GM21619 (cell line): ENCODE results near the gene UBQLN2.
A peak's percentile ranks its signal among the peaks of the same experiment; 100 is the strongest.
"Not testable (repeated sequence)": the region's sequence is repeated elsewhere in the genome, so short reads cannot be mapped to it uniquely, and the experiment has no call there.

Source experiments
- ATAC-seq: cut with Tn5 transposase; IDR thresholded peaks from one replicate; pipeline ENCODE4 v1.9.1; 2021; ENCODE audit not compliant: unreplicated experiment

Gene UBQLN2

DNA sequence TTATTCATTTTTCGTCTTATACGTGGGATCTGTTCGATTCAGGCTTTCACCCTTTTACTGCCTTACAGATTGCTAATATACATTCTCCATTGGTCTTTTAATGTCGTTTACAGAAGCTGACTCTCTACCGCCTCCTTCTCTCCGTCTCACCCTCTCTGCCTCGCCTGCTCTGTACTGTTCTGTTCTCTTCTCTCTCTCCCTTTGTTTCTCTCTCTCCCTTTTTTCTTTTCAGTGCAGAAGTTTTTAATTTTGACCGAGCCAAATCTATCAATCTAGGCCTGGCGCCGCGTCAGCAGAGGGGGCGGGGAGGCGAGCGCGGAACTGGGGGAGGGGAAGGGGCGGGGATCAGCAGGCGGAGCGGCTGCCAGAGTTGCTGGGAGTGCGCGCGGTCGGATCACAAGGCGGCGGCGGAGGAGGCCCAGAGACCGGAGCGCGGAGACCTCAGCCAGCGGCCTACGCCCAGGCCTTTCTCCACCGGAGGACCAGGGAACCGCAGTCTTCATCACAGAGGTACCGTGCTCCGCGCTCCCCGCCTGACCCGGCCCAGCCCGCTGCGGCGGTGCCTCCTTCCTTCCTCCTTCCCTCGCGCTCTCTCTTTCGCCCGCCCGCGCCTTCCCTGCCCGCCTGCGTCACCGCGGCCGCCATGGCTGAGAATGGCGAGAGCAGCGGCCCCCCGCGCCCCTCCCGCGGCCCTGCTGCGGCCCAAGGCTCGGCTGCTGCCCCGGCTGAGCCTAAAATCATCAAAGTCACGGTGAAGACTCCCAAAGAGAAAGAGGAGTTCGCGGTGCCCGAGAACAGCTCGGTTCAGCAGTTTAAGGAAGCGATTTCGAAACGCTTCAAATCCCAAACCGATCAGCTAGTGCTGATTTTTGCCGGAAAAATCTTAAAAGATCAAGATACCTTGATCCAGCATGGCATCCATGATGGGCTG lies at the start of gene UBQLN2:
TSS of gene UBQLN2 (plus strand) at position 397 of the 931 bp plus-strand sequence. CDS start at position 644, 247 bp downstream.
- ATAC-seq, result peak; percentile 75

DNA sequence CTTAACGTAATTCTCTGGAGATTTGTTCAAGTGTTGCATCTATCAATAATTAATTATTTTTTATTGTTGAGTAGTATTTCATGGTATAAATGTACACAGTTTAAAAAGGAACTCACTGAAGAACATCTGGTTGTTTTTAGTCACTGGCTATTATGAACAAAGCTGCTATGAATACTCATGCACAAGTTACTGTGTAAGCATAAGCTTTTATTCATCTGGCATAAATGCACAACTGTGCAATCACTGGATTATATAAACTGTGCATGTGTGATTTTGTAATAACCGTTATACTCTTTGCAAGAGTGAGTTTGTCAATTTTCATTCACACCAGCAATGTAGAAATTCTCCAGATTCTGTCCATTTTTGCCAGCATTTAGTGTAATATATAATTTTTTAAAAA lies 43.8 kb upstream of the UBQLN2 start:
- ATAC-seq, result no peak

DNA sequence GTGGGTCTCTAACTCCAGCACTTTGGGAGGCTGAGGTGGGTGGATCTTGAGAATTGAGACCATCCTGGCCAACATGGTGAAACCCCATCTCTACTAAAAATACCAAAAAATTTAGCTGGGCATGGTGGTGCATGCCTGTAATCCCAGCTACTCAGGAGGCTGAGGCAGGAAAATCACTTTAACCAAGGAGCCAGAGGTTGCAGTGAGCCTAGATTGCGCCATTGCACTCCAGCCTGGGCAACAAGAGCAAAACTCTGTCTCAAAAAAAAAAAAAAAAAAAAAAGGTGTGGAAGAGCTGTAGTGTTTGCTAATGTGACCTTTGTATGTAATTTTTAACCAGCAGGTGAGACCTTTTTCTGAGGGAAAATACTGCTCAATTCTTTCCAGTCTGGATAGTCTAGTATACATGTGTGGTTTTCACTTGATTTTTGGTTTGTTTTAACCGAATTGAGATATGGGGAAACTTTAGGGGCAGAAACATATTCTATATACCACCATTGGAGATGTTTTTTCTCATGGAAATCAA lies 33.9 kb upstream of the UBQLN2 start:
- not testable (repeated sequence) for ATAC-seq

DNA sequence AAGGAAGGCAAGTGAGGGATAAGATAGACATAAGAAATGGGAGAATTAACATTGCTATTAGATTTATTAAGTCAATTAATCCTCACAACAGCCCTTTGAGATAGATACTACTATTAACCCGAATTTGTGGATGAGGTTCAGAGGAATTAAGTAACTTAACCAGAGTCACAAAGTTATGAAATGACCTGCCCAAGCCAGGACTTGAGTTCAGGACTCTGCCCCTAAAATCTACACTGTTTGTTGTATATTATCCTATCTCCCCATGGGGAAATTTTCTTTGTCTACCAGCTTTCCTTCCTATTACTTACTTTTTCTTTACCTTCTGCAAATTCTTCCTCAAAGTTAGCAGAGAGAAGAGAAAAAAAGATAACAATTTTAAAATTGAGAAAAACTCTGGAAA lies 33.4 kb upstream of the UBQLN2 start:
- ATAC-seq, result no peak

DNA sequence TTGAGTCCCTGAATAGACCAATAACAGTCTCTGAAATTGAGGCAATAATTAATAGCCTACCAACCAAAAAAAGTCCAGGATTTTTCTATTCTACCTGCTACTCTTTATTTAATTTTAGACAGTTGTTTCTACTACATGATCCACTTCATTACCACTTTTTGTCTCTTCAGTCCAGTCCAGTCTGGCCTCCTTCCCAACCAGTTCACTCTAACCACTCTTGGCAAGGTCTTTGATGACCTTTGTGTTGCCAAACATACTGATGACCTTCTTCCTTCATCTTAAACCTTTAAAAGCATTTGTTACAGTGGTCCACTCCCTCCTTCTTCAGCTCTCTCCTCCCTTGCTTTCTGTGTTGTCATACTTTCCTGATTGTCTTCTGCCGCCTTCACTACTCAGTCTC lies 12.8 kb upstream of the UBQLN2 start:
- no peak for ATAC-seq

DNA sequence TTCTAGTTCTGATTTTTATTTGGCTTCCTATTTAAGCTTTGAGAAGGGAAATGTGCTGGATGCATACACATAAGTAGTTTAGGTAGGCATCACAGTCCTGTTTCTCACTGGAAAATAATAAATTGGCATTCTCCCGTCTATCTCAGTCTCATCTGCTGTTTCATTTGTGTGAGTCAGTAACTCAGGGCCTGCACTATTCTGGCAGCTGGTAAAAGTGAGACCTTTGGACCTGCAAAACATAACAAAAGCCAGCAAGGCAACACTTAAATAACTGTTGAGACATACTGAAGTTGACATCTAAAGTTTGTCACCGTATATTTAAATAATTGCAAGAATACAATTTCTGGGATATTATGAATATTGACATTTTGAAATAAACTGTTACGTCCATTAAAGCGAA lies 8.6 kb upstream of the UBQLN2 start:
- ATAC-seq, result no peak

DNA sequence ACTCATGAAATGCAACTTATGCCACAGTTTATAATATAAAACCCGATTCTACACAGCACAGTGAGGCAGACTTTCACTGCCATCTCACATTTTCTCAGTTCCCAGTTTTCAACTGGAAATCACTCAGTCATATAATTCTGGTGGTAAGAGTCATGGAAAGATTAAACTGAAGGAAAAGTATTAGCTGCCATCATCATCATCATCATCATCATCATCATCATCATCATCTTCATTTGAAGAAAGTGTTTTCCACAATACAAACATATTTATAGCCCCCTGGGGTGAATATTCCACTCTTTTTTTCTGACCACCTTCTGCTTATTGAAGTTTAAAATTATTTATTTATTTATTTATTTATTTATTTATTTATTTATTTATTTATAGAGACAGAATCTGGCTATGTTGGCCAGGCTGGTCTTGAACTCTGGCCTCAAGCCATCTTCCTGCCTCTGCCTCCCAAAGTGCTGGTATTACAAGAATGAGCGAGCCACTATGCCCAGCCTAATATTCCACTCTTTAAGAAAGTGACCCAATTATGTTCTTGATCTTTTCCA lies 6.0 kb upstream of the UBQLN2 start:
- no peak for ATAC-seq

DNA sequence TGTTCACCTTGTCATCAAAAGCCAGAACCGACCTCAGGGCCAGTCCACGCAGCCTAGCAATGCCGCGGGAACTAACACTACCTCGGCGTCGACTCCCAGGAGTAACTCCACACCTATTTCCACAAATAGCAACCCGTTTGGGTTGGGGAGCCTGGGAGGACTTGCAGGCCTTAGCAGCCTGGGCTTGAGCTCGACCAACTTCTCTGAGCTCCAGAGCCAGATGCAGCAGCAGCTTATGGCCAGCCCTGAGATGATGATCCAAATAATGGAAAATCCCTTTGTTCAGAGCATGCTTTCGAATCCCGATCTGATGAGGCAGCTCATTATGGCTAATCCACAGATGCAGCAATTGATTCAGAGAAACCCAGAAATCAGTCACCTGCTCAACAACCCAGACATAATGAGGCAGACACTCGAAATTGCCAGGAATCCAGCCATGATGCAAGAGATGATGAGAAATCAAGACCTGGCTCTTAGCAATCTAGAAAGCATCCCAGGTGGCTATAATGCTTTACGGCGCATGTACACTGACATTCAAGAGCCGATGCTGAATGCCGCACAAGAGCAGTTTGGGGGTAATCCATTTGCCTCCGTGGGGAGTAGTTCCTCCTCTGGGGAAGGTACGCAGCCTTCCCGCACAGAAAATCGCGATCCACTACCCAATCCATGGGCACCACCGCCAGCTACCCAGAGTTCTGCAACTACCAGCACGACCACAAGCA lies 898 bp downstream of the UBQLN2 start:
- ATAC-seq, result peak; percentile 12

DNA sequence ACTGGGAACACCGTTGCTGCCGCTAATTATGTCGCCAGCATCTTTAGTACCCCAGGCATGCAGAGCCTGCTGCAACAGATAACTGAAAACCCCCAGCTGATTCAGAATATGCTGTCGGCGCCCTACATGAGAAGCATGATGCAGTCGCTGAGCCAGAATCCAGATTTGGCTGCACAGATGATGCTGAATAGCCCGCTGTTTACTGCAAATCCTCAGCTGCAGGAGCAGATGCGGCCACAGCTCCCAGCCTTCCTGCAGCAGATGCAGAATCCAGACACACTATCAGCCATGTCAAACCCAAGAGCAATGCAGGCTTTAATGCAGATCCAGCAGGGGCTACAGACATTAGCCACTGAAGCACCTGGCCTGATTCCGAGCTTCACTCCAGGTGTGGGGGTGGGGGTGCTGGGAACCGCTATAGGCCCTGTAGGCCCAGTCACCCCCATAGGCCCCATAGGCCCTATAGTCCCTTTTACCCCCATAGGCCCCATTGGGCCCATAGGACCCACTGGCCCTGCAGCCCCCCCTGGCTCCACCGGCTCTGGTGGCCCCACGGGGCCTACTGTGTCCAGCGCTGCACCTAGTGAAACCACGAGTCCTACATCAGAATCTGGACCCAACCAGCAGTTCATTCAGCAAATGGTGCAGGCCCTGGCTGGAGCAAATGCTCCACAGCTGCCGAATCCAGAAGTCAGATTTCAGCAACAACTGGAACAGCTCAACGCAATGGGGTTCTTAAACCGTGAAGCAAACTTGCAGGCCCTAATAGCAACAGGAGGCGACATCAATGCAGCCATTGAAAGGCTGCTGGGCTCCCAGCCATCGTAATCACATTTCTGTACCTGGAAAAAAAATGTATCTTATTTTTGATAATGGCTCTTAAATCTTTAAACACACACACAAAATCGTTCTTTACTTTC lies 1.8 kb downstream of the UBQLN2 start:
- ATAC-seq, result no peak

DNA sequence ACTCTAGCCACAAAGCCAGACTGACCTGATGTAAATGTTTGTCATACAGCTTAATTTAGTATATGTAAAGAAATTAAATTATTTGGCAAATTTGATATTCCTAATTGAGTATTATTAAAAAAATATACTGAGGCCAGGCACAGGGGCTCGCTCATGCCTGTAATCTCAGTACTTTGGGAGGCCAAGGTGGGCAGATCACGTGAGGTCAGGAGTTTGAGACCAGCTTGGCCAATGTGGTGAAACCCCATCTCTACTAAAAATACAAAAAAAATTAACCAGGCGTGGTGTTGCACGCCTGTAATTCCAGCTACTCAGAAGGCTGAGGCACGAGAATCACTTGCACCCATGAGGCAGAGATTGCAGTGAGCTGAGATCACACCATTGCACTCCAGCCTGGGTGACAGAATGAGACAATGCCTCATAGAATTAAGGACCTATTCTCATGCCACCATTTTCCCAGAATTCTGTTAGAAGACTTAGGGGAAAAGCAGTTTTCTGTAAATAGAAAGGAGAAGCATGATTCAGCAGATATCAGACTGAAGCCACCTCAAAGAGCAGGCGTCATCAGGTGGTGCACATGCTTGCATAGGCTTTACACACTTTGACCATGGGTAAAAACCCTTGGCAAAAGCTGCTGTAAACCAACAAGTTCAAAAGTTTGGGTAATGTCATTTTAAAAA lies 6.1 kb downstream of the UBQLN2 start:
- ATAC-seq, result no peak

DNA sequence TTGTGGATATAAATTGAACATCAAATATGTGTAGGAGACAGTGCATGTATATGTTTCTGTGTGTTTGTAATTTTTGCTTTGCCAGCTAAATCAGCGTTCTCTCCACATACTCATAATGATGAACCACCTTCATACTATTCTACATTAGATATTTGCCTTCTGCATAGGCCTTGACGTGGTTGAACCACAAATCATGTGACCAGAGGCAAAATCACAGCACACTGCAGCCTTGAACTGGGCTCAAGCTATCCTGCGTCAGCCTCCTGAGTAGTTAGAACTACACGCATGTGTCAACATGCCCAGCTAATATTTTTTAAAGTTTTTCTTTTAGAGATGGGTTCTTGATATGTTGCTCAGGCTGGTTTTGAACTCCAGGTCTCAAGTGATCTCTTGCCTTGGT lies 9.5 kb downstream of the UBQLN2 start:
- no peak for ATAC-seq

DNA sequence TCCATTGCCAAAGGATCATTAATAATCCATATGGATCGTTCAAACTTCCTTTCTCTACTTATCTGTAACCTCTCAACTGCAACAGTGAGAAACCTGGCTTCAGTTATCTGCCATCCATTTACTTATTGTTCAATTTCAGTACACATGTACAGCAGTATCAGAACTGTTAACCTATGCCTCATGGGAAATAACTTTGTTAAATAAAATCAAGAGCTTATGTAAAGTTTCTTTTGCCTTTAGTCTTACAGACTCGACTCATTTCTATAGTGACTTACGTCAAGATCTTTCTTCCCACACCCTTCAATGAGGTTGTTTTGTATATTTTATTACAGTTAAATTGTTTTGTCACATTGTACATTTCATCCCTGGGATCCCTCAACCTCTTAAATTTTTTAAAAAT lies 11.4 kb downstream of the UBQLN2 start:
- no peak for ATAC-seq

DNA sequence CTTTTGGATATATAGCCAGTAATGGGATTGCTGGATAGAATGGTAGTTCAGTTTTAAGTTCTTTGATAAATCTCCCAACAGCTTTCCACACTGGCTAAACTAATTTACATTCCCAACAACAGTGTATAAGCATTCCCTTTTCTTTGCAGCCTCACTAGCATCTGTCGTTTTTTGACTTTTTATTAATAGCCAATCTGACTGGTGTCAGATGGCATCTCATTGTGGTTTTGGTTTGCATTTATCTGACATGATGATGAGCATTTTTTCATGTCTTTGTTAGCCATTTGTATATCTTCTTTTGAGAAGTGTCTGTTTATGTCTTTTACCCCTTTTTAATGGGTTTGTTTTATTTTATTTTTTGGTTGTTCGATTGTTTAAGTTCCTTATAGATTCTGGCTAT lies 13.3 kb downstream of the UBQLN2 start:
- no peak for ATAC-seq

DNA sequence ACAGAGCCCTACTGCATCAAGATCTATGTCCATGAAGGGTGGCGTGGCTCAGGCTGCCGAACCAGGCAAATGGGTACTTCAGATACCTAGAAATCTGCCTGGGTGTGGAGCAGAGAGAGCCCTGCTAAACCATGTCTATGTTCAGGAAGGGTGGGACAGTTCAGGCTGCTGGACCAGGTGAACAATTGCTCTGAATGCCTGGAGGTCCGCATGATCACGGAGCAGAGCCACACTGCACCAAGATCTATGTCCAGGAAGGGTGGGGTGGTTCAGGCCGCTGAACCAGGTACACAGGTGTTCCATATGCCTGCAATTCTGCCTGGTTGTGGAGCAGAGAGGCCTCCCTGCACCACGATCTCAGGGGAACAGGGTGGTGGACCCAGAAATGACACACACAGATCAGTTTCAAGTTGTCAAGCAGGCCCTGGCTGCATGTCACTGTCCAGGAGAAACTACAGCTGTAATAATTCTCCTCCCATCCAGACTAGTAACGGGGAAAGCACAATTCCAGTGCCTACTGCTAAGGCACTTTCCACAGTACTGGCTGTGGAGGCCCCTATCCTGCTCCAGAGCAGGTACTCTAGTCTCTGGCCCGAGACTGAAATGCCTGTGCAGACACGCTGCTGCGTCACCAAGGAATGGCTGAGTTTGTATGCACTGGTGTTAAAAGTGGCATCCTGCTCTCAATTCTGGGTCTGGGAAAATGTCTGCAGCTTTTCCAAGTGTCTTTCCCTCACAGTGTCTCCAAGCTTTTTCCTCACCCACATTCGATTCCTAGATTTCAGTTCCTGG lies 25.2 kb downstream of the UBQLN2 start:
- ATAC-seq, result no peak

DNA sequence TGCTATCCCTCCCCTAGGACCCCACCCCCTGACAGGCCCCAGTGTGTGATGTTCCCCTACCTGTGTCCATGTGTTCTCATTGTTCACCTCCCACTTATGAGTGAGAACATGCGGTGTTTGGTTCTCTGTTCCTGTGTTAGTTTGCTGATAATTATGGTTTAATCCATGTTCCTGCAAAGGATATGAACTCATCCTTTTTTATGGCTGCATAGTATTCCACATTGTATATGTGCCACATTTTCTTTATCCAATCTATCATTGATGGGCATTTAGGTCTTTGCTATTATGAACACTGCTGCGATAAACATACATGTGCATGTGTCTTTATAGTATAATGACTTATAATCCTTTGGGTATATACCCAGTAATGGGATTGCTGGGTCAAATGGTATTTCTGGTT lies 28.4 kb downstream of the UBQLN2 start:
- ATAC-seq, result not testable (repeated sequence)

DNA sequence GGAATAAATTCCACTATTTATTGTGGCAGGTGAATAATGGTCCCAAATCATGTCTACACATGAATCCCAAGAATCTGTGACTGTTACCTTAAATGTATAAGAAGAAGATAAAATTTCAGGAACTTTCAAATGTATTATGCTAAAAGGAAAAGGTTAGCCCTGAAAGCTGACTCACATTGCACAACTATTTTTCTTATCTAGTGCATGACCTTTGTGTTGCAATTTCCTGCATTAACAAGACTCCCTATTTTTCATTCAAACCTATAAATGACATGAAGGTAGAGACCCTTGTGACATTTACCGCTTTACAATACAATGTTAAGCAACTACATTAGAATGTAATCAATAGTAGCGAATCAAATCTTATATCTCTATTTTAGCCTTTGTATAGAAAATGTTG lies 36.7 kb downstream of the UBQLN2 start:
- no peak for ATAC-seq

DNA sequence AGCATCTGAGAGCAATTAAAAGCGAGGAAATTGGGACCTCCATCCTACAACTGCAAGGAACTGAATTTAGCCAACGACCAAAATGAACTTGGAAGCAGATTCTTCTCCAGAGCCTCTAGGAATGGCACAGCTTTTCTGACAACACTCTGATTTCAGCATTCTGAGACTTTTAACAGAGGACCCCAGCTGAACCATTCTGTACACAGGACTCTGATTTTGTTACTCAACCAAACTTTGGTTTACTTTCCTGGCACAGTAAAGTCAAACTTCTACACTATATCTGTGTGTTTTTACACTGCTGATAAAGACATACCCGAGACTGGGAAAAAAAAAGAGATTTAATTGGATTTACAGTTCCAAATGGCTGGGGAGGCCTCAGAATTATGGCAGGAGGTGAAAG lies 37.6 kb downstream of the UBQLN2 start:
- ATAC-seq, result no peak

DNA sequence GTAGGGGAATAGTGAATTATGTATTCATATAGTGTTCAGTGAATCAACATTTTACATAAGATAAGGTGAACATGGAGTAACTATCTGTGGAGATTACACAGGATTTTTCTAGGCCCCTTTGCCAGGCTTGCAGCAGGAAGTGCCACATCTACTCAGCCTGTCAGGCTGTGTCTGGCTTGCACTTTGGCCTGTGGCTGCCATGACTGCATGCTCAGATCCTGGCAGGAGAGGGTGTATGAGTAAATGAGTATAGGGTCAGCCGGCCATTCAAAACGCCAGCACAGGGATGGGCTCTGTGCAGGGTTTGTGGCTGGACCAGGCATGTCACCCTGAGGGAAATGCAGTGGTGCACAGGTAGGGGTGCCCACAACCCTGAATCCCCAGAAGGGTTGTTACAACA lies 51.9 kb downstream of the UBQLN2 start:
- no peak for ATAC-seq
